Karpas-422 (cell line): ENCODE data around the gene ESF1. TPM values are rescaled to one million over a fixed set of nuclear protein-coding genes. Genes with fewer than 3 reads are reported as not detected.

Experiments used
- DNase-seq: peaks from one replicate; pipeline ENCODE4 v3.0.0-alpha.2; 2015
- H2AFZ ChIP-seq: fragments of 200-600 bp; sonication (generic); 2 replicates; pipeline ENCODE4 v1.6.1; 2014; ENCODE audit warnings: antibody characterized with exemption, low read length, mixed read lengths
- H3K27ac ChIP-seq: fragments of 200-600 bp; sonication (generic); 2 replicates; pipeline ENCODE4 v1.5.1; 2014; ENCODE audit warnings: mild to moderate bottlenecking, low read length, moderate library complexity
- H3K27me3 ChIP-seq: fragments of 200-600 bp; sonication (generic); 2 replicates; pipeline ENCODE4 v1.6.1; 2014; ENCODE audit warnings: low read length, mixed read lengths
- H3K36me3 ChIP-seq: fragments of 200-600 bp; sonication (generic); 2 replicates; pipeline ENCODE4 v1.6.1; 2014; ENCODE audit warnings: low read length, mixed read lengths; ENCODE audit not compliant: insufficient read depth
- H3K4me1 ChIP-seq: fragments of 200-600 bp; sonication (generic); 2 replicates; pipeline ENCODE4 v1.6.1; 2014; ENCODE audit warnings: mild to moderate bottlenecking, low read length, mixed read lengths
- H3K4me2 ChIP-seq: fragments of 200-600 bp; sonication (generic); 2 replicates; pipeline ENCODE4 v1.6.1; 2014; ENCODE audit warnings: low read length, low read depth, mild to moderate bottlenecking; ENCODE audit not compliant: poor library complexity, severe bottlenecking
- H3K4me3 ChIP-seq: fragments of 200-600 bp; sonication (generic); 2 replicates; pipeline ENCODE4 v1.5.1; 2014; ENCODE audit warnings: mild to moderate bottlenecking, antibody characterized with exemption, low read length, mixed read lengths
- H3K79me2 ChIP-seq: fragments of 200-600 bp; sonication (generic); 2 replicates; pipeline ENCODE4 v1.6.1; 2014; ENCODE audit warnings: mild to moderate bottlenecking, low read length, mixed read lengths
- H3K9ac ChIP-seq: fragments of 200-600 bp; sonication (generic); 2 replicates; pipeline ENCODE4 v1.6.0; 2014; ENCODE audit warnings: low read length
- H3K9me2 ChIP-seq: fragments of 200-600 bp; sonication (generic), shearing (Covaris generic); replicated peaks from 2 replicates; pipeline ENCODE4 v1.6.0; 2014; ENCODE audit warnings: mild to moderate bottlenecking, low read length, moderate library complexity; ENCODE audit not compliant: insufficient read depth
- H3K9me3 ChIP-seq: fragments of 300-700, 200-600 bp; sonication (generic); 2 replicates; pipeline ENCODE4 v1.6.1; 2014; ENCODE audit warnings: low read length, mixed read lengths
- H4K20me1 ChIP-seq: fragments of 200-600 bp; sonication (generic); 2 replicates; pipeline ENCODE4 v1.6.1; 2014; ENCODE audit warnings: mild to moderate bottlenecking, antibody characterized with exemption, low read length, low read depth; ENCODE audit not compliant: insufficient read depth
- total RNA-seq: library from RNA; depleted of rRNA; stranded (reverse); fragments of >200 nt; shearing (Covaris generic); gene quantifications from 2 replicates; pipeline ENCODE4 v1.2.3, GENCODE V29; 2014; ENCODE audit warnings: low replicate concordance

The ESF1 gene
- total RNA-seq, 1 experiment from 2014 or later, result 12.2 TPM

DNA sequence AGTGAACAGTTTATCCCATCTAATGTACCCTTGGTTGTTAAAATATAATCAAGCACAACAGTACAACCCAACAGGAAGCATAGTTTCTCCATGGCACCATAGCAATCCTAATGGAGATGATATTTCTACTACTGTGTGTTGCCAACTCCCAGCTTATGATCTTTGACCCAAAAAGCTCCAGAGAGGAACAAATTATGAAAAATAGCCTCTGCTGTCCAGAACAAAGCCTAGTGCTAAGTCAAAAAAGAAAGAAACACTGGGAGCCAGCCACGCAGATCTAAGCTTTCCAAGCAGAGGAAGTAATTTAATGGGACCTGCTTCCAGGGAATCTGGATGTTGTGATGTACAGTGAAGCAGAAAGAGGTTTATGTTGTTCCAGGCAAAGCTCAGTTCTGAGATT, 93.8 kb downstream of the ESF1 start:
- no peak overlapping the region for H3K4me3 ChIP-seq
- H3K9me3 ChIP-seq, result no peaks in the 10 kb centered on the region
- no peak overlapping the region for H3K4me2 ChIP-seq
- H3K9me2 ChIP-seq, result no peaks in the 10 kb centered on the region
- H2AFZ ChIP-seq, result no peak overlapping the region
- H3K27me3 ChIP-seq, result no peaks in the 10 kb centered on the region
- DNase-seq, result no peak
- no peaks in the 10 kb centered on the region for H3K4me1 ChIP-seq
- H4K20me1 ChIP-seq, result no peaks in the 10 kb centered on the region
- no peak overlapping the region for H3K27ac ChIP-seq
- H3K9ac ChIP-seq, result no peak overlapping the region
- no peaks in the 10 kb centered on the region for H3K79me2 ChIP-seq
- no peaks in the 10 kb centered on the region for H3K36me3 ChIP-seq

- Histone ChIP-seq H3K4me1 (peaks cover 6% of the 10 kb centered on the region), H3K9me3 (no peaks in the 10 kb centered on the region), H2AFZ (no peak overlapping the region), H3K4me2 (no peak overlapping the region), H3K9ac (no peak overlapping the region), H3K79me2 (no peaks in the 10 kb centered on the region), H3K27me3 (no peaks in the 10 kb centered on the region), H3K27ac (no peak overlapping the region), H3K9me2 (no peaks in the 10 kb centered on the region), H3K4me3 (no peak overlapping the region), H4K20me1 (no peaks in the 10 kb centered on the region), H3K36me3 (no peaks in the 10 kb centered on the region)
- no peak for DNase-seq
These were observed 96.9 kb downstream of the ESF1 start for GRCh38 chr20:13687815-13688214.

DNA sequence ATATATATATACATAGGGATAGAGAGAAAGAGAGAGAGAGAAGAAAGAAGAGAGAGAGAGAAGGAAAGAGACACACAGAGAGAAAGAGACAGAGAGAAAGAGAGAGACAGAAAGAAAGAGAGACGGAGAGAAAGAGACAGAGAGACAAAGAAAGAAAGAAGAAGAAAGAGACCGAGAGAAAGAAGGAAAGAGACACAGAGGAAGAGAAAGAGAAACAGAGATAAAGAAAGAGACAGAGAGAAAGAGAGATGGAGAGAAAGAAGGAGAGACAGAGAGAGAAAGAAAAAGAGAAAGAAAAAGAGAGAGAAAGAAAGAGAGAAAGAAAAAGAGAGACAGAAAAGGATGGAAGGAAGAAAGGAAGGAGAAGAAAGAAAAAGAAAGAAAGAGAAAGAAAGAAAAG, 99.1 kb downstream of the ESF1 start:
- no peak for DNase-seq
- no peak overlapping the region for H2AFZ ChIP-seq
- H3K4me2 ChIP-seq, result no peak overlapping the region
- H3K4me1 ChIP-seq, result peaks cover 6% of the 10 kb centered on the region
- no peaks in the 10 kb centered on the region for H3K27me3 ChIP-seq
- no peaks in the 10 kb centered on the region for H3K36me3 ChIP-seq
- no peaks in the 10 kb centered on the region for H3K79me2 ChIP-seq
- no peaks in the 10 kb centered on the region for H3K9me2 ChIP-seq
- H3K27ac ChIP-seq, result no peak overlapping the region
- H3K9me3 ChIP-seq, result no peaks in the 10 kb centered on the region
- no peaks in the 10 kb centered on the region for H4K20me1 ChIP-seq
- no peak overlapping the region for H3K9ac ChIP-seq
- H3K4me3 ChIP-seq, result no peak overlapping the region

GRCh38 chr20:13684566-13685222, 100.0 kb downstream of the ESF1 start:
- Histone ChIP-seq H4K20me1 (no peaks in the 10 kb centered on the region), H3K27me3 (no peaks in the 10 kb centered on the region), H2AFZ (no peak overlapping the region), H3K9ac (no peak overlapping the region), H3K4me2 (no peak overlapping the region), H3K4me3 (no peak overlapping the region), H3K36me3 (no peaks in the 10 kb centered on the region), H3K79me2 (no peaks in the 10 kb centered on the region), H3K4me1 (peaks cover 6% of the 10 kb centered on the region), H3K9me2 (no peaks in the 10 kb centered on the region), H3K9me3 (no peaks in the 10 kb centered on the region), H3K27ac (no peak overlapping the region)
- DNase-seq, result no peak

DNA sequence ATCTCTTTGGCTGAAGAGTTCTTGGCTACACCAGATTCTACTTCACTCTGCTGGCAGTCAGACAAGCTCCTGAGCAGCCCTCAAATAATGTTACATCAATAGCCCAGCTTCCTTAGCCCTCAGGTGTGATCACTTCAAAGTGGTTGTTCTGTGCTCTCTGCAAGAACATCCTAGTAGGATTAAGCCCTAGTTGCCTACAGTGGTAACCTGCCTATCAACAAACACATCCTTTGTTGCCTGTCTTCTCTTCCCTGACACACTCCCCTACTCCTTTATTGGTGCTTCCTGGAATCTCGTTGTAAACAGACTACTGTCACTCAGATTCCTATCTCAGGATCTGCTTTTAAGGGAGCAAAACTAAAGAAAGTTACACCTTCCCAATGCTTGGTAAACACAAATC, 100.9 kb downstream of the ESF1 start:
- Histone ChIP-seq H3K4me1 (peaks cover 6% of the 10 kb centered on the region), H3K27ac (no peak overlapping the region), H3K4me3 (no peak overlapping the region), H4K20me1 (no peaks in the 10 kb centered on the region), H3K27me3 (no peaks in the 10 kb centered on the region), H3K4me2 (no peak overlapping the region), H3K79me2 (no peaks in the 10 kb centered on the region), H2AFZ (no peak overlapping the region), H3K9ac (no peak overlapping the region), H3K9me3 (no peaks in the 10 kb centered on the region), H3K36me3 (no peaks in the 10 kb centered on the region), H3K9me2 (no peaks in the 10 kb centered on the region)
- no peak for DNase-seq

GRCh38 chr20:13681248-13682125, 103.2 kb downstream of the ESF1 start:
- H3K9ac ChIP-seq, result no peak overlapping the region
- DNase-seq, result no peak
- H3K4me2 ChIP-seq, result no peak overlapping the region
- no peaks in the 10 kb centered on the region for H3K79me2 ChIP-seq
- H4K20me1 ChIP-seq, result no peaks in the 10 kb centered on the region
- H3K9me3 ChIP-seq, result no peaks in the 10 kb centered on the region
- peaks cover 6% of the 10 kb centered on the region for H3K4me1 ChIP-seq
- H2AFZ ChIP-seq, result no peak overlapping the region
- H3K4me3 ChIP-seq, result no peak overlapping the region
- no peaks in the 10 kb centered on the region for H3K27me3 ChIP-seq
- H3K27ac ChIP-seq, result no peak overlapping the region
- H3K9me2 ChIP-seq, result no peaks in the 10 kb centered on the region
- no peaks in the 10 kb centered on the region for H3K36me3 ChIP-seq

DNA sequence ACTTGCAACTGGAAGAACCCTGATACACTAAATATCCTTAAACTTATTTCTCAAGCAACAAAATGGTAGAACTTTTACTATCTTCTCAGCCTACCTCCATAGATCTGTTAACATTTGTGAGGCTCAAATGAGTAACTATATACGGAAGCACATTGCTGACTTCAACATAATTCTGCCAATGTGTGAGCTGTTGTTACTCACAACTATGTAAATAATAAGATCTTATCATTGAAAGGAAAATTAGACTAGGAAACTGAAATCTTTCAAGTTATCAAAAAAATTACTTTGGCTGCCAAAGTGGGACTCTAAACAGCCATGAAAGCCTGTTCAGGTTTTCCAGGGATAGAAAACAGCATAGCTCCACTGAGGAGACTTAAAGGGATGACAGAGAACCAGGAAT, 105.8 kb downstream of the ESF1 start:
- Histone ChIP-seq H3K79me2 (no peaks in the 10 kb centered on the region), H3K27ac (no peak overlapping the region), H3K4me3 (no peak overlapping the region), H4K20me1 (no peaks in the 10 kb centered on the region), H3K9me2 (no peaks in the 10 kb centered on the region), H3K4me2 (no peak overlapping the region), H3K4me1 (no peaks in the 10 kb centered on the region), H3K9ac (no peak overlapping the region), H3K9me3 (no peaks in the 10 kb centered on the region), H2AFZ (no peak overlapping the region), H3K27me3 (no peaks in the 10 kb centered on the region), H3K36me3 (no peaks in the 10 kb centered on the region)
- no peak for DNase-seq

- Histone ChIP-seq H4K20me1 (no peaks in the 10 kb centered on the region), H3K9ac (no peak overlapping the region), H3K9me2 (no peaks in the 10 kb centered on the region), H3K27ac (no peak overlapping the region), H2AFZ (no peak overlapping the region), H3K9me3 (no peaks in the 10 kb centered on the region), H3K4me3 (no peak overlapping the region), H3K4me1 (no peaks in the 10 kb centered on the region), H3K4me2 (no peak overlapping the region), H3K79me2 (no peaks in the 10 kb centered on the region), H3K27me3 (no peaks in the 10 kb centered on the region), H3K36me3 (no peaks in the 10 kb centered on the region)
- DNase-seq, result no peak
These were observed 107.5 kb downstream of the ESF1 start for GRCh38 chr20:13677241-13677640.
